ES-I3 (cell line): Measurements from ENCODE around the gene TUT4.

Experiments
- H3K36me3 ChIP-seq: 2 replicates; pipeline ENCODE4 v1.6.1; 2013; ENCODE audit warnings: mild to moderate bottlenecking, low read length, control low read depth, moderate library complexity; ENCODE audit not compliant: insufficient read depth
- H3K4me1 ChIP-seq: 2 replicates; pipeline ENCODE4 v1.6.1; 2013; ENCODE audit warnings: mild to moderate bottlenecking, control low read depth, low read length; ENCODE audit not compliant: insufficient read depth
- H3K9ac ChIP-seq: 2 replicates; pipeline ENCODE4 v1.6.1; 2013; ENCODE audit warnings: low read depth, mild to moderate bottlenecking, low read length, moderate library complexity
- H3K9me3 ChIP-seq: 2 replicates; pipeline ENCODE4 v1.6.1; 2013; ENCODE audit warnings: mild to moderate bottlenecking, low read length, moderate library complexity; ENCODE audit not compliant: control insufficient read depth, insufficient read depth

The TUT4 gene

GRCh38 chr1:52435650-52436049 lies 117.2 kb downstream of the TUT4 start:
- no peaks in the 10 kb centered on the region for H3K9me3 ChIP-seq
- no peak overlapping the region for H3K9ac ChIP-seq
- peaks cover 14% of the 10 kb centered on the region for H3K36me3 ChIP-seq
- H3K4me1 ChIP-seq = peaks cover 14% of the 10 kb centered on the region; the same call in 1 of the 2 replicates

- H3K9ac ChIP-seq = no peak overlapping the region
- peaks cover 16% of the 10 kb centered on the region for H3K36me3 ChIP-seq
- peaks cover 14% of the 10 kb centered on the region; the same call in 1 of the 2 replicates for H3K4me1 ChIP-seq
- no peaks in the 10 kb centered on the region for H3K9me3 ChIP-seq
Measured at GRCh38 chr1:52435211-52435610, 117.7 kb downstream of the TUT4 start.

- Histone ChIP-seq H3K9me3 (no peaks in the 10 kb centered on the region), H3K4me1 (peaks cover 14% of the 10 kb centered on the region; the same call in 1 of the 2 replicates), H3K9ac (no peak overlapping the region), H3K36me3 (peaks cover 16% of the 10 kb centered on the region)
Measured at GRCh38 chr1:52432807-52433206, 120.1 kb downstream of the TUT4 start.

GRCh38 chr1:52427152-52427551 lies 125.7 kb downstream of the TUT4 start:
- peaks cover 8% of the 10 kb centered on the region; the same call in 1 of the 2 replicates for H3K36me3 ChIP-seq
- no peak overlapping the region for H3K9ac ChIP-seq

GRCh38 chr1:52426371-52426770 lies 126.5 kb downstream of the TUT4 start:
- Histone ChIP-seq H3K9me3 (no peaks in the 10 kb centered on the region), H3K36me3 (peaks cover 8% of the 10 kb centered on the region; the same call in 1 of the 2 replicates), H3K4me1 (peaks cover 10% of the 10 kb centered on the region), H3K9ac (no peak overlapping the region)

More at GRCh38 chr1:52427152-52427551, 125.7 kb downstream of the TUT4 start:
- peaks cover 10% of the 10 kb centered on the region for H3K4me1 ChIP-seq
- no peaks in the 10 kb centered on the region for H3K9me3 ChIP-seq

GRCh38 chr1:52424813-52425212 lies 128.1 kb downstream of the TUT4 start:
- Histone ChIP-seq H3K36me3 (no peaks in the 10 kb centered on the region), H3K9ac (no peak overlapping the region), H3K9me3 (no peaks in the 10 kb centered on the region), H3K4me1 (peaks cover 10% of the 10 kb centered on the region)

- H3K9ac ChIP-seq = no peak overlapping the region
- no peaks in the 10 kb centered on the region for H3K36me3 ChIP-seq
- H3K9me3 ChIP-seq = no peaks in the 10 kb centered on the region
- H3K4me1 ChIP-seq = peaks cover 10% of the 10 kb centered on the region
Measured at GRCh38 chr1:52424231-52424636, 128.7 kb downstream of the TUT4 start.

GRCh38 chr1:52423771-52424170 lies 129.1 kb downstream of the TUT4 start:
- H3K9me3 ChIP-seq = no peaks in the 10 kb centered on the region
- H3K36me3 ChIP-seq = no peaks in the 10 kb centered on the region
- peaks cover 10% of the 10 kb centered on the region for H3K4me1 ChIP-seq

GRCh38 chr1:52423055-52423454 lies 129.8 kb downstream of the TUT4 start:
- Histone ChIP-seq H3K9ac (no peak overlapping the region), H3K36me3 (peaks cover 4% of the 10 kb centered on the region; the same call in 1 of the 2 replicates), H3K4me1 (peaks cover 10% of the 10 kb centered on the region), H3K9me3 (no peaks in the 10 kb centered on the region)

More at GRCh38 chr1:52423771-52424170, 129.1 kb downstream of the TUT4 start:
- H3K9ac ChIP-seq = no peak overlapping the region

- peaks cover 13% of the 10 kb centered on the region; the same call in 1 of the 2 replicates for H3K36me3 ChIP-seq
- no peaks in the 10 kb centered on the region for H3K4me1 ChIP-seq
- no peaks in the 10 kb centered on the region for H3K9me3 ChIP-seq
Measured at GRCh38 chr1:52420713-52421112, 132.2 kb downstream of the TUT4 start.

GRCh38 chr1:52416811-52417210 lies 136.1 kb downstream of the TUT4 start:
- no peaks in the 10 kb centered on the region for H3K4me1 ChIP-seq
- H3K9ac ChIP-seq = no peak overlapping the region
- no peaks in the 10 kb centered on the region for H3K9me3 ChIP-seq
- H3K36me3 ChIP-seq = peaks cover 32% of the 10 kb centered on the region

More at GRCh38 chr1:52420713-52421112, 132.2 kb downstream of the TUT4 start:
- no peak overlapping the region for H3K9ac ChIP-seq

- H3K36me3 ChIP-seq = peaks cover 38% of the 10 kb centered on the region
- no peaks in the 10 kb centered on the region for H3K9me3 ChIP-seq
- no peak overlapping the region for H3K9ac ChIP-seq
- no peaks in the 10 kb centered on the region for H3K4me1 ChIP-seq
Measured at GRCh38 chr1:52414942-52415341, 137.9 kb downstream of the TUT4 start.

GRCh38 chr1:52413410-52413989 lies 139.4 kb downstream of the TUT4 start:
- Histone ChIP-seq H3K9me3 (no peaks in the 10 kb centered on the region), H3K9ac (no peak overlapping the region), H3K4me1 (no peaks in the 10 kb centered on the region), H3K36me3 (peaks cover 47% of the 10 kb centered on the region)

GRCh38 chr1:52404975-52405338 lies 147.9 kb downstream of the TUT4 start:
- Histone ChIP-seq H3K9me3 (no peaks in the 10 kb centered on the region), H3K36me3 (peaks cover 42% of the 10 kb centered on the region), H3K9ac (peak overlapping the region; percentile 98), H3K4me1 (peaks cover 3% of the 10 kb centered on the region; the same call in 1 of the 2 replicates)

GRCh38 chr1:52404116-52404974 lies 148.5 kb downstream of the TUT4 start, which contains the start of the genes ORC1 and PRPF38A:
Gene ORC1, minus strand, starts transcription at chr1:52404423. Its CDS starts 2,200 bp downstream, at chr1:52402223.
Gene PRPF38A, plus strand, starts transcription at chr1:52404602. Its CDS starts 148 bp downstream, at chr1:52404750.
- peak within 1 kb of the TSS; percentile 98 for H3K9ac ChIP-seq
- peaks cover 41% of the 10 kb centered on the region for H3K36me3 ChIP-seq
- peaks cover 3% of the 10 kb centered on the region; the same call in 1 of the 2 replicates for H3K4me1 ChIP-seq

More at GRCh38 chr1:52404116-52404974, 148.5 kb downstream of the TUT4 start, which contains the start of the genes ORC1 and PRPF38A:
- H3K9me3 ChIP-seq = no peaks in the 10 kb centered on the region
